Measurements from ENCODE around the gene NFATC2. TPM values are rescaled to one million over a fixed set of nuclear protein-coding genes. Genes with fewer than 3 reads are reported as not detected.

NFATC2 gene
- total RNA-seq, 1 donor from 2014 or later: 2.0 TPM

- Mint-ChIP-seq H3K27ac (ENCODE audit: unreplicated experiment) (no peak overlapping the region), H3K4me3 (ENCODE audit: unreplicated experiment) (no peak overlapping the region), H3K4me1 (ENCODE audit: low read depth) (peaks cover 39% of the 10 kb centered on the region), H3K27me3 (ENCODE audit: low read depth) (no peaks in the 10 kb centered on the region), H3K9me3 (ENCODE audit: low read depth) (peaks cover 4% of the 10 kb centered on the region), H3K36me3 (ENCODE audit: low read depth) (no peaks in the 10 kb centered on the region)
- DNase-seq (ENCODE audit: low spot score): no peak
- no peak for TF ChIP-seq CTCF (IDR thresholded peaks at IDR 0.05)
Observed at GRCh38 chr20:51342510-51343236, 199.8 kb downstream of the NFATC2 start.

- H3K27me3 Mint-ChIP-seq (ENCODE audit: low read depth): no peaks in the 10 kb centered on the region
- TF ChIP-seq CTCF (IDR thresholded peaks at IDR 0.05): no peak
- H3K4me1 Mint-ChIP-seq (ENCODE audit: low read depth): peaks cover 34% of the 10 kb centered on the region
- H3K4me3 Mint-ChIP-seq (ENCODE audit: unreplicated experiment): no peak overlapping the region
- peaks cover 4% of the 10 kb centered on the region for H3K9me3 Mint-ChIP-seq (ENCODE audit: low read depth)
- no peak for DNase-seq (ENCODE audit: low spot score)
- no peak overlapping the region for H3K27ac Mint-ChIP-seq (ENCODE audit: unreplicated experiment)
- H3K36me3 Mint-ChIP-seq (ENCODE audit: low read depth): no peaks in the 10 kb centered on the region
Observed at GRCh38 chr20:51341581-51341980, 200.9 kb downstream of the NFATC2 start.

GRCh38 chr20:51340451-51340840 is 202.1 kb downstream of the NFATC2 start:
- H3K4me1 Mint-ChIP-seq (ENCODE audit: low read depth): peaks cover 34% of the 10 kb centered on the region
- no peak overlapping the region for H3K27ac Mint-ChIP-seq (ENCODE audit: unreplicated experiment)
- H3K4me3 Mint-ChIP-seq (ENCODE audit: unreplicated experiment): no peak overlapping the region
- no peaks in the 10 kb centered on the region for H3K36me3 Mint-ChIP-seq (ENCODE audit: low read depth)
- DNase-seq (ENCODE audit: low spot score): no peak
- H3K9me3 Mint-ChIP-seq (ENCODE audit: low read depth): peaks cover 4% of the 10 kb centered on the region
- TF ChIP-seq CTCF (IDR thresholded peaks at IDR 0.05): no peak
- no peaks in the 10 kb centered on the region for H3K27me3 Mint-ChIP-seq (ENCODE audit: low read depth)

GRCh38 chr20:51339721-51340450 is 202.6 kb downstream of the NFATC2 start:
- Mint-ChIP-seq H3K9me3 (ENCODE audit: low read depth) (peaks cover 4% of the 10 kb centered on the region), H3K36me3 (ENCODE audit: low read depth) (no peaks in the 10 kb centered on the region), H3K27me3 (ENCODE audit: low read depth) (no peaks in the 10 kb centered on the region), H3K27ac (ENCODE audit: unreplicated experiment) (no peak overlapping the region), H3K4me3 (ENCODE audit: unreplicated experiment) (no peak overlapping the region), H3K4me1 (ENCODE audit: low read depth) (peaks cover 34% of the 10 kb centered on the region)
- TF ChIP-seq CTCF (IDR thresholded peaks at IDR 0.05): no peak
- DNase-seq (ENCODE audit: low spot score): no peak

GRCh38 chr20:51338692-51339440 is 203.7 kb downstream of the NFATC2 start:
- TF ChIP-seq CTCF (IDR thresholded peaks at IDR 0.05): no peak
- DNase-seq (ENCODE audit: low spot score): no peak
- no peak overlapping the region for H3K27ac Mint-ChIP-seq (ENCODE audit: unreplicated experiment)
- no peaks in the 10 kb centered on the region for H3K27me3 Mint-ChIP-seq (ENCODE audit: low read depth)
- no peak overlapping the region for H3K4me3 Mint-ChIP-seq (ENCODE audit: unreplicated experiment)
- peaks cover 1% of the 10 kb centered on the region for H3K9me3 Mint-ChIP-seq (ENCODE audit: low read depth)
- no peaks in the 10 kb centered on the region for H3K36me3 Mint-ChIP-seq (ENCODE audit: low read depth)
- peaks cover 42% of the 10 kb centered on the region for H3K4me1 Mint-ChIP-seq (ENCODE audit: low read depth)

All from chondrocyte (in vitro differentiated cells).